HUDEP-2 (cell line): ENCODE data around the gene THBD.

Experiments
- DNase-seq, 76 experiments: peaks; one replicate each; lab custom pipeline; 2025; ENCODE audit not compliant: unreplicated experiment in 76 of 76; lab: John Stamatoyannopoulos, UW

Gene THBD

GRCh38 chr20:23018941-23019340, 30.5 kb downstream of the THBD start:
- no peak for DNase-seq

DNA sequence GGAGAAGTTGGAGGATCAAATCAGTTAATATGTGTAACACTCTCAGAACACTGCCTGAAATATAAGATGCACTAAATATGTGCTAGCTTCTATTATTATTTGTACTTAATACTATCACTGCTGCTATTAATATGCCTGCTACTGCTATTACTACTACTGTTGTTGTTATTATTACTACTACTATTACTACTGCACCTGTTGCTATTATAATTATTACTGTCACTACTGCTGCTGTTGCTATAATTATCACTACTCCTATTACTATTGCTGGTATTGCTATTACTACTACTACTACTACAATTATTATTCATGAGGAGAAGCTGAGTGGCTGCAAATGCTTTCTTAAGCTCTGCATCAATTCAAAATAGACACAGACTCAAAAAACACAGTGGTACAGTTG, 31.0 kb downstream of the THBD start:
- DNase-seq = no peak

DNA sequence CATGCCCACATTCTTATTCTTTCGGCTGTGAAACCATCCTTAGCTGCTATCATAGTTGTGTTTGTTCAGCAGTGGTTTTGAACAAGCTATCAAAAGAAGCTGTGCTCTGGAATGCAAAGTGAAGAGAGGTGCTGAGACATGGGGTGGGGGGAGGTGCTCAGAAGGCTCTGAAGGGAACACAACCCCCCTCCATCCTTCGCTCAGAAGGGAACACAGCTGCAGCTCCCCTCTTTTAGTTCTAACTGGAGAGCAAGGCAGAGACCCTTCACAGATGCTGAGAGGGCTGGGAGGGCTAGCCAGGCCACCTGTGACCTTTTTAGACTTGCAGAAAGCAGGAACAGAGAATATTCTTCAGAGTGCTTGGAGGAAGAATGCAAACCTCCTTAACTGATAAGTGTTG, 32.0 kb downstream of the THBD start:
- DNase-seq = no peak

- DNase-seq = no peak
These were observed 36.0 kb downstream of the THBD start for GRCh38 chr20:23013429-23013828.

GRCh38 chr20:23011008-23011721, 38.3 kb downstream of the THBD start:
- no peak for DNase-seq

GRCh38 chr20:23010096-23010495, 39.4 kb downstream of the THBD start:
- no peak for DNase-seq

DNA sequence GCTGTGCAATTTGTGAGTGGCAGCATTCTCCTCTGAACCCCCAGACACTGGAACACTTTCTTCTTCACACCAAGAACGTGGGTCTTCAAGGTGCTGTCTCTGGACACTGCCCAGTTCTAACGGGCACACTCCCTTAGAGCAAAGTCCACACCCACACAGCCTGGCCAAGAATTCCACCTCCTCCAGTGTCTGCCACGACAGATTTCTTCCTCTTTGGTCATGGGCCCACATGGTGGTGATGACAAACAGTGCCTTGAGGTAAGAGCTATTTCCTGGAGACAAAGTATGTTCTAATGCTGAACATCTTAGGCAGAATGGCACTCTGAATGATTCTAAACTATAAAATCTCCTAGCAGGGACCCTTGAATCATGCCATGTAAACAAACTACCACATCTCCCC, 39.8 kb downstream of the THBD start:
- no peak for DNase-seq

- DNase-seq = no peak
These were observed 40.8 kb downstream of the THBD start for GRCh38 chr20:23008667-23009066.

GRCh38 chr20:23007886-23008655, 41.4 kb downstream of the THBD start:
- no peak for DNase-seq

DNA sequence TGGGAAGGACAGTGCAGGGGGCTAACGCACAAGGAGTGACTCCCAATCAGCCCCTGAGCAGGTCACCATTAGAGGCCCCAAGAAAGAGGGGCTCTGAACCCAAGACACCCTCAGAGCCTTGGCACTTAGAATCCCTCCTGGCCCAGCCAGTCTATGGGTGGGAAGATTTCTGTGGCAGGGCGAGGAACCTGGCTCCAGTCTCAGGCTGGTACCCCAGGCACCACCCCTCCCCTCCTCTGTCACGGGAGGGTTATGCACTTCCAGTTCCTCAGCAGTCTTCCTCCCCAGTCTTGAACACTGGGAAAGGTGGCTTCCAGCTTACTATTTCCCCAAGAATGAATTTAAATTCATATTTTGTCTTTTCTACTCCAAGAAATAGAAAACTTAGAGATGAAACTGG, 42.0 kb downstream of the THBD start:
- DNase-seq = no peak

DNA sequence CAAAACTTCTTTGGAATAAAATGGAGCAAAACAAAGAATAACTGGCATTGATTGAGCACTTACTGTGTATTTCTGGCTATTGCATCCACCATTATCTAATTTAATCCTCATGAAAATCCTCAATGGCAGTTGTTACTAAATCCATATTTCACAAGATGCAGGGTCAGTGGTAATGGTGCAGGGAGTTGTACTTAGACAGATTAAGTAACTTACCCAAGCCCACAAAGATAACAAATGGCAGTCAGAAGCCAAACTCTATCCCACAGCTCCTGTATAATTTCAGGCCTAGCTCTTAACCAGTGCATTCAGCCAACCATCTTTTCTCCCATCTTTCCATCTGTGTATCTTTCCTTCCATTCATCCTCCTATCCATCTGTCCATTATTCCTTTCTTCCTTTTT, 43.7 kb downstream of the THBD start:
- DNase-seq = no peak

- DNase-seq = no peak
These were observed 45.5 kb downstream of the THBD start for GRCh38 chr20:23003881-23004460.

GRCh38 chr20:23003077-23003635, 46.3 kb downstream of the THBD start:
- no peak for DNase-seq

DNA sequence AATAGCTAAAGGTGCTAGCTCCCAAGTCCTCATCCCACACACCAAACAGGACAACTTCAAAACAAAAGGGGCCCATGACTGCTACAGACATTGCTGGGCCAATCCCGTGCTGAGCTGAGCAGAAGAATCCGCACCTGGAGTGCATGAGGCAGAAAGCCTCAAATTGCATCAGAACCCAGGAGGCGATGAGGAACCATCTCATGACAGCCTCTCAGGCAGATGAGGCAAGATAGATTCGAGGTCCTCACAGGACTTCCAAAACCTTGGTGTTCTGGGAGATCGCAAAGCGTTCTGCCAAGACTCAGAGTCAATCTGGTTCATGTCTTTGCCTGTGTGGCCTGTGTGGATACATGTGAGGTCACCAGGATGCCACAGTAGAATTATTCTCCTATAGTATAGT, 47.2 kb downstream of the THBD start:
- no peak for DNase-seq

DNA sequence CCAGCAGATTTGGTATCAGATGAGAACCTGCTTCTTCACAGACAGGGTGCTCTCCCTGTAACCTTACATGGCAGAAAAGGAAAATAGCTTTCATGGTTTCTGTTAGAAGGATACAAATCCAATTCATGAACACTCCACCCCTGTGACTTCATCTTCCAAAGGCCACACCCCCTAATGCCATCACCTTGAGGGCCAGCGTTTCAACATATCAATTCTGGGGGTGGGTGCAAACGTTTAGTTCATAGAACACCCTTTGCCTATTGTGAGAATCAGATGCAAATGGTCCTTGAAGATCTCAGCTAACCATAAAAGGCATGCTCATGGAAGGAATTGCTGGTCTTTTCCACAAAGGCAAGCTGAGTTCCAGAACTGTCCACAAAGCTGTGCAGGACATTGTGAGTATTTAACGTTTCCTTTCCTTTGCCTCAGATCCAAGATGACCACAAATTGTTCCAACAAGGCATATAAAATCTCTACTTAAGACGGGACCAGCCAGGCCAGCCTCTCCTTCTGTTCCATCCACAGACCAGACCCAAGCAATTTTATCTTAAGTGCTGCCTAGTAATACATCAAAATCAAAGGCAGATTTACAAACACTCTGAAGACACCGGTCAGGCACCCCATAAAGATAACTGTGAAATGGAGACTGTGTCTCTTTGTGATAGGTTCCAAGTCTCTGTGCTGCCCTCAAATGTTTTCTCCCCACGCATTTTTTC, 49.1 kb downstream of the THBD start:
- no peak for DNase-seq

- no peak for DNase-seq
These were observed 49.7 kb downstream of the THBD start for GRCh38 chr20:22999756-23000155.

DNA sequence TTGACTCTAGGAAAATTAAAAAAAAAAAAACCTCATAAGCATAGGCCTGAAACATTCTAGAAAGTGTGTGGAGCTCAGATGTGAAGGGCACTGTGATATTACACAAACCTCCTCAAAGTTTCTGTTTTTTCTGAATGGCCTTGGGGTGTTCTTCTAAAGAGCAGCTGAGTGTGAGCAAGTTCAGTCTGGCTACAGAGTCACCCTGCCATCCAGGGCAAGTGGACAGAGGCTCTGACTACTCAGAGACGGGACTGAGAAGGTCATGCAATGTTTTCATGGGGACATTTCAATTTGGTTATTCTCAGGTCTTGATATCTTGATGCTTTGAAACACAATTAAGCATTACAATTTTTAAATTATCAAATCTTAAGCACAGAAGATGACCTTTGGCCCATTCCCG, 51.0 kb downstream of the THBD start:
- no peak for DNase-seq

GRCh38 chr20:22995923-22996322, 53.5 kb downstream of the THBD start:
- DNase-seq = no peak
